Panc1 (cell line): Measurements from ENCODE around the gene CELF2.

ENCODE experiments used
- CTCF ChIP-seq: fragments of 450-650 bp; IDR thresholded peaks from 2 replicates; pipeline ENCODE4 v1.5.1; 2017; ENCODE audit warnings: mild to moderate bottlenecking
- POLR2AphosphoS5 ChIP-seq: IDR thresholded peaks from 2 replicates; pipeline ENCODE4 v1.6.1; 2012; ENCODE audit warnings: mild to moderate bottlenecking, low read depth, low read length, moderate library complexity
- REST ChIP-seq, 2 experiments: IDR thresholded peaks; 2 replicates each; pipeline ENCODE4 v1.6.1; 2011 to 2012; ENCODE audit warnings: low read depth in 2 of 2, control low read depth in 1 of 2, low read length in 1 of 2, mild to moderate bottlenecking in 1 of 2, moderate library complexity in 1 of 2; ENCODE audit not compliant: insufficient read depth in 1 of 2

- TF ChIP-seq CTCF (no peak), POLR2AphosphoS5 (no peak), REST (IDR thresholded peaks at IDR 0.05; ENCODE audit: insufficient read depth in 1 of 2, low read depth in 2 of 2, low read length in 1 of 2) (no peak)
Measured at GRCh38 chr10:11219431-11219830, 201.8 kb downstream of the CELF2 start.
